Tibial nerve (tissue), 3 donors: ENCODE results near the gene SCAPER.

ENCODE experiments used
- POLR2A ChIP-seq, 2 donors: fragments of 450-650 bp; IDR thresholded peaks; one replicate each; pipeline ENCODE4 v1.6.1; 2017; ENCODE audit warnings: antibody characterized with exemption in 2 of 2, mild to moderate bottlenecking in 2 of 2, moderate library complexity in 2 of 2
- TF ChIP-seq, protein P1 (sequence below), 5 experiments: fragments of 200-600 bp in 3 of 5; fragments of 450-650 bp in 2 of 5; sonication (generic) in 3 of 5; IDR thresholded peaks; one replicate each; pipeline ENCODE4 v1.5.1; 2016 to 2019; ENCODE audit warnings: antibody characterized with exemption in 5 of 5, mild to moderate bottlenecking in 3 of 5, moderate library complexity in 2 of 5

DNA sequence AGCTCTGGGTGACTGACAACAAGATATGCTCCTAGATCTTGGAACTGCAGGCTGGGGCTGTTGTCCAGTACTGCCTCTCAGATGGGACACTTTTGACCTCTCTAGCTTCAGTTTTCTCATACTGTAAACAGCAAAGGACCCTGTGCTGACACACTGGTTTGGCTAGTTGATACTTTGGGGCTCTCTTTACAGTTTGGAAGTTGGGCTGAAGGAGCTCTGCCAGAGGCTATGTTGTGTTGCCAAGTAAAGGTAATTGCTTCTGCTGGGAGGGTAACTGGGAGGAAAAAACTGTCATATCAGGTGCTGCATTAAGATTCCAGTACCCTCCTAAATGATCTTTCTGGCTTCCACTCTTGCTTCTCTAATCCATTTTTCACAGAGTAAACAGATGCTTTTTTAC, 514.6 kb downstream of the SCAPER start:
- TF ChIP-seq, protein P1, sequence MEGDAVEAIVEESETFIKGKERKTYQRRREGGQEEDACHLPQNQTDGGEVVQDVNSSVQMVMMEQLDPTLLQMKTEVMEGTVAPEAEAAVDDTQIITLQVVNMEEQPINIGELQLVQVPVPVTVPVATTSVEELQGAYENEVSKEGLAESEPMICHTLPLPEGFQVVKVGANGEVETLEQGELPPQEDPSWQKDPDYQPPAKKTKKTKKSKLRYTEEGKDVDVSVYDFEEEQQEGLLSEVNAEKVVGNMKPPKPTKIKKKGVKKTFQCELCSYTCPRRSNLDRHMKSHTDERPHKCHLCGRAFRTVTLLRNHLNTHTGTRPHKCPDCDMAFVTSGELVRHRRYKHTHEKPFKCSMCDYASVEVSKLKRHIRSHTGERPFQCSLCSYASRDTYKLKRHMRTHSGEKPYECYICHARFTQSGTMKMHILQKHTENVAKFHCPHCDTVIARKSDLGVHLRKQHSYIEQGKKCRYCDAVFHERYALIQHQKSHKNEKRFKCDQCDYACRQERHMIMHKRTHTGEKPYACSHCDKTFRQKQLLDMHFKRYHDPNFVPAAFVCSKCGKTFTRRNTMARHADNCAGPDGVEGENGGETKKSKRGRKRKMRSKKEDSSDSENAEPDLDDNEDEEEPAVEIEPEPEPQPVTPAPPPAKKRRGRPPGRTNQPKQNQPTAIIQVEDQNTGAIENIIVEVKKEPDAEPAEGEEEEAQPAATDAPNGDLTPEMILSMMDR (IDR thresholded peaks at IDR 0.05) = no peak
- TF ChIP-seq POLR2A (IDR thresholded peaks at IDR 0.05) = no peak
